DMS79 treated with DMSO at 0.1 percent for 48 hours (cell line): ENCODE data around the gene GHRH.
A peak's percentile ranks its signal among the peaks of the same experiment; 100 is the strongest.

Experiments used
- DNase-seq: peaks from one replicate; lab custom pipeline; 2025; lab: John Stamatoyannopoulos, UW

Gene GHRH

GRCh38 chr20:37260923-37261322 is 691 bp downstream of the GHRH start:
- DNase-seq: no peak

- peak; percentile 17 for DNase-seq
These were observed 1.7 kb downstream of the GHRH start for GRCh38 chr20:37259865-37260264.

GRCh38 chr20:37259031-37259430 is 2.6 kb downstream of the GHRH start:
- no peak for DNase-seq

GRCh38 chr20:37257988-37258387 is 3.6 kb downstream of the GHRH start:
- no peak for DNase-seq

- no peak for DNase-seq
These were observed 4.1 kb downstream of the GHRH start for GRCh38 chr20:37257530-37257929.

- no peak for DNase-seq
These were observed 5.3 kb downstream of the GHRH start for GRCh38 chr20:37256286-37256685.

- no peak for DNase-seq
These were observed 7.3 kb downstream of the GHRH start for GRCh38 chr20:37254114-37254878.

GRCh38 chr20:37253087-37253486 is 8.5 kb downstream of the GHRH start:
- DNase-seq: no peak

GRCh38 chr20:37251825-37252477 is 9.7 kb downstream of the GHRH start:
- no peak for DNase-seq

- DNase-seq: no peak
These were observed 12.3 kb downstream of the GHRH start for GRCh38 chr20:37249304-37249703.

- DNase-seq: no peak
These were observed 14.1 kb downstream of the GHRH start for GRCh38 chr20:37247547-37247946.

- no peak for DNase-seq
These were observed 14.9 kb downstream of the GHRH start for GRCh38 chr20:37246736-37247135.

GRCh38 chr20:37245216-37246150 is 16.1 kb downstream of the GHRH start:
- peak; percentile 77 for DNase-seq

- DNase-seq: no peak
These were observed 17.0 kb downstream of the GHRH start for GRCh38 chr20:37244572-37244957.

GRCh38 chr20:37243937-37244571 is 17.6 kb downstream of the GHRH start:
- DNase-seq: peak; percentile 10

GRCh38 chr20:37243076-37243936 is 18.3 kb downstream of the GHRH start:
- no peak for DNase-seq

- no peak for DNase-seq
These were observed 19.1 kb downstream of the GHRH start for GRCh38 chr20:37242503-37242902.

GRCh38 chr20:37240337-37241067 is 21.1 kb downstream of the GHRH start:
- DNase-seq: no peak

GRCh38 chr20:37238935-37239451 is 22.6 kb downstream of the GHRH start:
- no peak for DNase-seq

GRCh38 chr20:37238426-37238825 is 23.2 kb downstream of the GHRH start:
- no peak for DNase-seq
